ENCODE data around the gene CEACAM20.
"Not testable (repeated sequence)": the region's sequence is repeated elsewhere in the genome, so short reads cannot be mapped to it uniquely, and the experiment has no call there.

The CEACAM20 gene

GRCh38 chr19:44468730-44469129 is 60.7 kb downstream of the CEACAM20 start:
- not testable (repeated sequence) for DNase-seq

GRCh38 chr19:44462600-44463286 is 66.7 kb downstream of the CEACAM20 start:
- not testable (repeated sequence) for DNase-seq

All from left hindlimb (tissue), 1 donor.